GM18508 (cell line): ENCODE data around the gene SLX4IP.

Source experiments
- ATAC-seq: cut with Tn5 transposase; IDR thresholded peaks from one replicate; pipeline ENCODE4 v1.9.1; 2021; ENCODE audit warnings: moderate number of reproducible peaks; ENCODE audit not compliant: insufficient read depth, unreplicated experiment

Gene SLX4IP

GRCh38 chr20:10513061-10513460 is 78.0 kb downstream of the SLX4IP start:
- no peak for ATAC-seq

GRCh38 chr20:10513931-10514575 is 78.9 kb downstream of the SLX4IP start:
- ATAC-seq, result no peak

GRCh38 chr20:10516529-10516928 is 81.4 kb downstream of the SLX4IP start:
- no peak for ATAC-seq

GRCh38 chr20:10519361-10520046 is 84.4 kb downstream of the SLX4IP start:
- ATAC-seq, result no peak

- ATAC-seq, result no peak
Measured at GRCh38 chr20:10520528-10520927, 85.4 kb downstream of the SLX4IP start.

GRCh38 chr20:10521068-10521831 is 86.1 kb downstream of the SLX4IP start:
- no peak for ATAC-seq

- no peak for ATAC-seq
Measured at GRCh38 chr20:10521836-10522235, 86.7 kb downstream of the SLX4IP start.

- ATAC-seq, result no peak
Measured at GRCh38 chr20:10522328-10522727, 87.2 kb downstream of the SLX4IP start.

GRCh38 chr20:10523443-10523842 is 88.3 kb downstream of the SLX4IP start:
- ATAC-seq, result no peak

GRCh38 chr20:10524034-10524476 is 89.0 kb downstream of the SLX4IP start:
- no peak for ATAC-seq

GRCh38 chr20:10524643-10525042 is 89.5 kb downstream of the SLX4IP start:
- no peak for ATAC-seq

- no peak for ATAC-seq
Measured at GRCh38 chr20:10527781-10528180, 92.7 kb downstream of the SLX4IP start.

GRCh38 chr20:10530883-10531282 is 95.8 kb downstream of the SLX4IP start:
- ATAC-seq, result no peak

- ATAC-seq, result no peak
Measured at GRCh38 chr20:10531848-10532247, 96.7 kb downstream of the SLX4IP start.

- ATAC-seq, result no peak
Measured at GRCh38 chr20:10532361-10532760, 97.3 kb downstream of the SLX4IP start.

GRCh38 chr20:10536531-10536930 is 101.4 kb downstream of the SLX4IP start:
- ATAC-seq, result no peak

- ATAC-seq, result no peak
Measured at GRCh38 chr20:10537850-10538480, 102.9 kb downstream of the SLX4IP start.

GRCh38 chr20:10538768-10539167 is 103.7 kb downstream of the SLX4IP start:
- no peak for ATAC-seq

GRCh38 chr20:10539818-10540553 is 104.9 kb downstream of the SLX4IP start:
- no peak for ATAC-seq
